ENCODE data around the gene LHX3.

LHX3 gene

DNA sequence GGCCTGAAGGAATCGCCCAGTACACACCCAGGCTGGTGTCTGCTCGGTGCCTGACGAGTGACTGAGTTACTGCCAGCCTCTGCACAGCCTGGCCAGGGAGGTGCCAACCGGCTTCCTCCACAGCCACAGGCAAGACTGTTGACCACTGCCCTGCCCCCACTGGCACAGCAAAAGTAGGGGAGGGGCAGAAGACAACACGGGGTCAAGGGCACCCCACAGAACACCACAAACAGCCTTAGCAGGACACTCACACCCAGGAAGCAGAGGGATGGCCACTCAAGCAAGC lies 722 bp upstream of the LHX3 start:
- DNase-seq: no peak

DNA sequence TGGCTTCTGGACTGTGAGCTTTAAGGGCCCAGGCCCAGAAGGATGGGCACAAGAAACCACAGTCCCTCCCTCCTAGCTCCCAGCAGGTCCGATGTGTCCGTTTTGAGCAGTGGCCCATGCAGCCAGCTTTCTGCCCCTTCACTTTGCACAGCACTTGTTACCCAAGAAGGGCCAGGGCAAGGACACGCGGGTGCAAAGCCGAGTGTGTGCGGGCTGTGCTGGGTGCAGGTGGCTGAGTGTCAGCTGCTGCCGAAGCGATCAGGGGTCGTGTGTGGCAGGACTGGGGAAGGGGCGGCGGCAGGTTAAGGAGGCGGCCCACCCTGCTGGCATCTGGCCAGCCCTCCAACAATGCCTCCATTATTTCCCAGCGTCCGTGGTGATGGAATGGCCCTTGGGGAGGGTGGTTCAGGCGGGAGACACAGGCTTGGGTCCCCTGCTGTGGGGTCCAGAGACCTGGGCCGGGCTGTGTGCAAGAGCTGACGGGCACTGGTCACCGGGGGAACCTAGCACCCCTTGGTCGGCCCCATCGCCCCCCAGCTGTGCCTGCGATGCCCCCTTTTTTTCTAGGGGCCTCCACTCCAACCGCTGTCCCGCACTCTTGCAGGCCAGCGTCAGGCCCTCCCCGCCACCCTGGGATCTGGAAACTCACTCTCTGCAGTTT lies 653 bp downstream of the LHX3 start:
- no peak for DNase-seq

- no peak for DNase-seq
Observed at GRCh38 chr9:136203408-136204144, 1.4 kb downstream of the LHX3 start.

- DNase-seq: no peak
Observed at GRCh38 chr9:136202454-136203407, 2.2 kb downstream of the LHX3 start.

GRCh38 chr9:136201609-136202453 lies 3.1 kb downstream of the LHX3 start:
- DNase-seq: no peak

DNA sequence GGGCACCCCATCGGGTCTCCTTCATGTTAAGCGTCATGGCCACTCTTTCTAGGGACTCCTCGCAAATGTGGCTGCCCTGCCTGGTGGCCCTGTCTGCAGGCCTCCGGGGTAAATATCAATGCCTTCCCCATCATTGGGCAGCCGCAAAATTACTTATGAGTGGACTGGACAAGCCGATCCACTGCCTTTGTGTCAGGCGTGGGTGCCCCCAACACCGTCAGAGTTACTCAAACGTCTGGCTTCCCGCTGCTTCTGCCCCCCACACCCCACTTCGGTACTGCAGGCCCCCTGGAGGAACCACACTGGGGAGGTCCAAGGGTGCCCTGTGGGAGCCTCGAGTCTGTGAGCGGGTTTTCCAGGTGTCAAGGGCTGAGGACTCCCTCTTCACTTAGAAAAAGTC lies 3.8 kb downstream of the LHX3 start:
- no peak for DNase-seq

- no peak for DNase-seq
Observed at GRCh38 chr9:136200424-136200823, 4.5 kb downstream of the LHX3 start.

GRCh38 chr9:136199391-136200288 lies 5.3 kb downstream of the LHX3 start:
- no peak for DNase-seq

- DNase-seq: no peak
Observed at GRCh38 chr9:136198605-136199083, 6.3 kb downstream of the LHX3 start.

- no peak for DNase-seq
Observed at GRCh38 chr9:136197930-136198604, 6.9 kb downstream of the LHX3 start.

DNA sequence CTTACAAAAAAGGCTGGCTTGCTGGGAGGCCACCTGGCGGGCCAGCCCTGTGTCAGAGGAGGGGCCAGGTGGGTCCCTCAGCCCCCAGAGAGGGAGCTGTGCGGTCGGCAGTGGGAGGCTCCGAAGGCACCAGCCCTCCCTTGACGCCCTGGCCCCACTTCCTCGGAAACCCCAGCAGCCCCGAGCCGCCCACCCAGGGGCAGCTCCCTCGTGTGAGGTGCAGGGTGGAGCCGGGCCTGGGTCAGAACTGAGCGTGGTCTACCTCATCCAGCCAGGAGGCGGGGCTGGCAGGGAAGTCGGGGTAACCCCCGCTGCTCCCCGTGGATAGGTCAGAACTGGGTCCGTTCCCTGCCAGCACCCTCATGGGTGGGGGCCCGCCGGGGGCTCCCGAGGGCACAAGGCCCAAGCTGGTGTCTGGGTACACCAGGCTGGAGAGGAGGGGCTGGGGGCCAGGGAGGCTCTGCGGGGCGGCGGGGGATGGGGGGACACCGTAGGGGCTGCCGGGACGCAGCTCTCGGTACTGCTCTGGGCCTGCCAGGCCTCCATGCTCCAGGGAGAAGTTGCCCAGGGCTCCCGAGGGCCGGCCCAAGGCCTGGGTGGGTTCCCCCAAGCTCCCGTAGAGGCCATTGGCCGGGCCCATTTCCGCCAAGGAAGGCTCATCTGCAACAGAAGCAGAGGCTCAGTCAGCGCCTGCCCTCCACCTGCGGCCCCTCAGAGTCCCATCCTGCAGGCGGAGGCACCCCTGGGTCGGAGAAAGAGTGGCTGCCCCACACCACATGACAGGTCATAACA lies 7.6 kb downstream of the LHX3 start:
- DNase-seq: no peak

DNA sequence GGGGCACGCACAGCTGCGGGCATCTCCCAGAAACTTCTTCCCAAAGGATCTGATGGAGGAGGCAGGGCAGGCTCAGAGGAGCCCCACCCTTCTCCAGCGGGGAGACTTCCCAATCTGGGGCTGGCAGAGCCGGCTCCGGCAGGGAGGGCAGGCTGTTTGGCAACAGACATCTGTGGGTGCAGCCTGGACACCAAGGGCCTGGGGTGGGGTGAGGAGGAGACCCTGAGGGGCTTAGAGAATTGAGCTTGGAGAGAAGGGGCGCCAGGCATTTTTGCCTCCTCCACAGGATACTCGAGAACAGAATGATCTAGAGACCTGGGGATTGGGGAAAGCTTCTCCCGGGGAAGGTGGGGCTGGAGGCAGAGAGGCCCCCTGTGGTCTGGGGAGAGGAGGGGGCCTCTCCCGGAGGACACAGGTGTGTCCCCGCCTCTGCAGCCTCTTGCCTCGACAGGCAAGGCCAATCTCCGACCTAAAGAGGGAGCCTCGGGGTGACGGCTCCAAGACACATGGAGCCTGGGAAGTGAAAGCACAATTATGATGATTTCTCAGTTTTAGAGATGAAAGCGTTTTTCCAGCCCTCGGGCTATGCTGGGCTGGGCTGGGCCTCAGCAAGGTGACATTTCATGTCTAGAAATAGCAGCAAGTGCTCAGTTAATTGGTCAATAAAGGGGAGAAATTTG lies 8.4 kb downstream of the LHX3 start:
- DNase-seq: no peak

GRCh38 chr9:136194540-136194939 lies 10.4 kb downstream of the LHX3 start:
- DNase-seq: no peak

GRCh38 chr9:136193891-136194279 lies 11.0 kb downstream of the LHX3 start:
- no peak for DNase-seq

- DNase-seq: no peak
Observed at GRCh38 chr9:136193127-136193890, 11.6 kb downstream of the LHX3 start.

DNA sequence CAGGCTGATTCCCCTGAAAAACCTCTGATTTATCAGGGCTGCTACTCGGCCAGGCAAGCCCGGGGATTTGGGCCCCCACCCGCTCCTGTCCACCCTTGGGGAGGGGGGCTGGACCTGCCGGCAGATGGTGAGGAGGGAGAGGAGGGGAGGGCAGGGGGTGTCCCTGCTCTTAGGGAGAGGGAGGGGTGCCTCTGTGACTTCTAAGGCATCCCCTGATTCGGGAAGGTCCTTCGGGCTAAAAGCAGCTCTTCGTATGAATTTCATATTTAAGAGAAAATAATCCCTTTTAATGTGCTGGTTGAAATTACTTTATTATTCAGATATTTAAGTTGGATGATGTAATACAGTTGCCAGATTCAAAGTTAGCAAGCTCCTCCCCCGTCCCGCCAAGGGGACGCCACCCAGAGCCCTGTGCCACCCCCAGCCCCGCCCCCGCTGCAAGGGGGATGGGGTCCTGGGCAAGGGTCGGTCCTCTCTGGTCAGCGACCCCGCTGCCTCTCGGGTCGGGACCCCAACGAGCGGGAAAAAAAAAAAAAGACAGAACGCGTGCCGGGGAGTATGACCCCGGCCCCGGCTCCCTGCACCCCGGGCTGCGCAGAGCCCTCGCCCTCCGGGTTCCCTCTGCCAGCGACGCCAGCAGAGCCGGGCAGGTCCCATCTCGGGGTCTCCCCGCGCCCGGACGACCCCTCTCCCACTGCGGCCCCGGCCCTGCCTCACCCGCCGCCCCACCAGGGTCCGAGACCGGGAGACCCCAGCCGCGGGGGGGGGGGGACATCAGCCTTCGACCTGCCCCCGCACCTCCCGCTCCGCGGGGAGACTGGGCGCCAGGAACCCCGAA lies 12.4 kb downstream of the LHX3 start:
- no peak for DNase-seq

GRCh38 chr9:136191960-136192286 lies 13.0 kb downstream of the LHX3 start:
- DNase-seq: no peak
